ENCODE measurements around the gene TECTA.

DNA sequence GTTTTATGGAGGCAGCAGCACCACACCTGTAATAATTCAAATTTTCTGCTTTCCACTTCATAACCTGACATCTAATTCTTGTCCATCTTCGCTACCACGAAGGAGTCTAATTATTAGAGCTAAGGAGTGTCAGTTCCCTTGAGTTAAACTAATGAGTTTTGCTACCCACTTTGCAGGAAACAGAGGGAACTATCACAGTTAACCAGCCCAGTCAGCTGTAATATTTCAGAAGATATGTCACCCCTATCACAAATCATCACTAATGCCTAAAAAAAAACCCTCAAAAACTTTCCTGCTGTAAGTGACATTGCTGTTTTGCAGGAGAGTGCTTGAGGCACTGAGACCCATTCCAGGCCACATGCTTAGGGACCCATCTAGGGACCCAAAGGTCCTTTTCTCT lies 8.4 kb downstream of the TECTA start:
- no peak for TF ChIP-seq CTCF (IDR thresholded peaks at IDR 0.05; ENCODE audit: insufficient read depth, low read length)
- no peak for TF ChIP-seq GABPA (IDR thresholded peaks at IDR 0.05; ENCODE audit: low read depth)
- no peak for TF ChIP-seq REST (IDR thresholded peaks at IDR 0.05; ENCODE audit: insufficient replicate concordance, low read depth)

Data from HL-60 (cell line).